Muscle layer of duodenum (tissue), 2 donors: ENCODE measurements around the gene SRMS.
A peak's percentile ranks its signal among the peaks of the same experiment; 100 is the strongest.

ENCODE experiments used
- H3K27ac ChIP-seq: one replicate; pipeline ENCODE4 v1.7.0; 2013; ENCODE audit warnings: mild to moderate bottlenecking, low read length
- H3K27me3 ChIP-seq: one replicate; pipeline ENCODE4 v1.7.0; 2013; ENCODE audit warnings: low read depth, mild to moderate bottlenecking, control low read depth, low read length
- H3K36me3 ChIP-seq, 2 donors: one replicate each; pipeline ENCODE4 v1.7.0; 2013; ENCODE audit warnings: low read length in 2 of 2, control low read depth in 1 of 2, mild to moderate bottlenecking in 1 of 2; ENCODE audit not compliant: insufficient read depth in 2 of 2, control insufficient read depth in 1 of 2
- H3K4me1 ChIP-seq, 2 donors: one replicate each; pipeline ENCODE4 v1.7.0; 2013; ENCODE audit warnings: low read length in 2 of 2, mild to moderate bottlenecking in 2 of 2, control low read depth in 1 of 2, moderate library complexity in 1 of 2; ENCODE audit not compliant: insufficient read depth in 2 of 2, control insufficient read depth in 1 of 2
- H3K4me3 ChIP-seq, 2 donors: one replicate each; pipeline ENCODE4 v1.7.0; 2013; ENCODE audit warnings: low read length in 2 of 2, low read depth in 1 of 2, mild to moderate bottlenecking in 1 of 2
- H3K9me3 ChIP-seq, 2 donors: one replicate each; pipeline ENCODE4 v1.7.0; 2013; ENCODE audit warnings: low read length in 2 of 2, control low read depth in 1 of 2, mild to moderate bottlenecking in 1 of 2; ENCODE audit not compliant: control insufficient read depth in 1 of 2
- donor health status: healthy.

SRMS gene

DNA sequence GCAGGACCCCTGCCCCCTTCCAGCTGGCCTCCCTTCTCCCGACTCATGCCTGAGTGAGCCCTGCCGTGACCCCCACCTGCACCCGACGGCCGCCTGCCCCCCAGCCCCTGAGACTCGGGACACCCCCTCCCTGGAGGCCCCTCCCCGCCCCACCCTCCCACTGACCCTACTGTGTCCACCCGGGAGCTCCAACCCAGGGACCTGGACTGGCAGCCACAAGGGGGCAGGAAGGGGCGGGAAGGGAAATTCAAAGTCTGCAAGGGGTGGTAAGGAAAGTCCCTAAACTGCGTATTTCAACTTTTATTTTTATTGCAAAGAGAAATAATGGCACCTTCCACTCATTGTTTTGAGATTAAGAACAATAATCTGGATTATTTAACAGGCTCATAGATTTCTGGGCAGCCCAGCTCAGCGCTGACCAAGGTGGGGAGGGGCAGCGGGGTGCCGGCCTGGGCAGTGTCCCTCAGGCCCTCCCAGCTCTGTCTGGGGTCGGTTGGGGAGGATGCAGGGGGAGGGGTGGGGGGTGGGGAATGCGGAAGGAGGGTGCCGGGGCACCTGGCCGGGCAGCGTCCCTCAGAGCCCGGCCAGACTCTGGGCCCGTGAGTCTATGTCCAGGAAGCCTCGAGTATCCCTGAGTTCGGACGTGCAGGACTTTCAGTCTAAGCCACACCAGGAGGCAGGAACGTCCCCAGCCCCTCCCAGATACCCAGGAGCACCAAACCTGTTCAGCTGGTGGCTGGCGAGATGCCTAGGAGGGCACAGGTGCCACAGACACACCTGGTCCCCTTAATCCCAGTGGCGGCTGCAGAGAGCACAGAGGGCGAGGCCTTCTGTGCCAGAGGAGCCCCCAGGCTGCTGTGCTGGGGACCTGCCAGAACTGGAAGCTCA is 9.1 kb downstream of the SRMS start:
- Histone ChIP-seq H3K4me1 (peaks cover 0 to 10% of the 10 kb centered on the region in 2 donors), H3K9me3 (no peaks in the 10 kb centered on the region), H3K4me3 (peak overlapping the region in 1 of 2 donors; percentile 6), H3K36me3 (no peaks in the 10 kb centered on the region), H3K27me3 (no peaks in the 10 kb centered on the region), H3K27ac (no peak overlapping the region)

DNA sequence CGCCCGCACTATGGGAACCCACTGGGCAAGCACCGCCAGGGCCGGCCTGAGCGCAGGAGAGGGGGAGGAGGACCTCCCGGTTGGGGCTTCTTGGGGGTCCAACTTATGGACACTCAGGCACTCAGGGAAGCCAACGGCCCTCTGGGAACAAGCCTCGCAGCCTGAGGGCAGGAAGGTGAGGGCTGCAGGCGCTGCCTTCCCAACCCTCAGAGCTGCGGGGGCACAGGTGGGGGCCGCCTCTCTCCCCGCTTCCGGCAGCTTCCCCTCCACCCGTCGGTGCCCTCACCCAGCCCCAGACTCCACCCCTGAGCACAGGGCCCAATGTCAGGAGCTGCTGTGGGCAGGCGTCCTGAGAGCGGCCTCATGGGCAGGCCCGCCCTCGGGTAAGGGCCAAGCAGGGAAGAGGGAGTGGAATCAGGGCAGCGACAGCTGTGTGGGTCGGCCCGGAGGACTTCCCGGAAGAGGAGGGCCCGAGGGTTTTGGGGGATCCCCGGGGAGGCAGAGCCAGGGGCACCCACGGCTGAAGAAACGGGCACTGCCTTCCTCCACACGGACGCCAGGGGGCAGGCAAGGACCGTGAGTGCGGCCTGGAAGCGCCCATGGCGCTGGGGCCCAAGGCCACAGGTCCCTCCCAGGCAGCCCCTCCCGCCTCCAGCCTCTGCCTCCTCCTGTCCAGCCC is 9.9 kb downstream of the SRMS start:
- H3K27ac ChIP-seq: peak overlapping the region; percentile 45
- peak overlapping the region in 1 of 2 donors; percentile 6 for H3K4me3 ChIP-seq
- H3K4me1 ChIP-seq: peaks cover 0 to 10% of the 10 kb centered on the region in 2 donors
- no peaks in the 10 kb centered on the region for H3K9me3 ChIP-seq
- no peaks in the 10 kb centered on the region for H3K36me3 ChIP-seq
- H3K27me3 ChIP-seq: no peaks in the 10 kb centered on the region

DNA sequence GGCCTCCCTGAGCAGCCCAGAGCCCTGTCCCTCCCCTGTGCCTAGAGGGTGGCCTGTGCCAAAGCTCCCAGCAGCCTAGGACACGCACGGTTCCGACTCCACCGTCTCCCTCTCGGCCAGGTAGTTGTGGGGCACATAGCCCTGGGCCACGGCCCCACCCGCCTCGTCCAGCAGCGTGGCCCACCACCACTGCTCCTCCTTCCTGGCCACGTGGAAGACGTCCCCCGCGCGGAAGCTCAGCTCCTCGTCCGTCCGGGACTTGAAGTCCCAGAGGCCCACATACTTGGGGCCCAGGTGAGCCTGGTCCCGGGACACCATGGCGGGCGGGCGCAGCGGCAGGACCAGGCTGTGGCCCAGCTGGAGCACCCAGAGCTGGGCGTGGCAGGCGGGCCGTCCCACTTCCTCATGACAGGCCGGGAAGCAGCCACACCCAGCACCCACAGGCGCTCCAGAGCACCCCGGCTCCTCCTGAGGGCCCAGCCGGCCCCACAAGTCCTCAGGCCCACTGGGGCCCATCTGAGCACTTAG is 10.5 kb downstream of the SRMS start, which contains the start of gene PTK6:
Gene PTK6, minus strand, starts transcription at position 380 of the 528 bp plus-strand sequence. Its CDS starts 62 bp downstream, at position 318.
- no peaks in the 10 kb centered on the region for H3K9me3 ChIP-seq
- H3K4me1 ChIP-seq: peaks cover 0 to 10% of the 10 kb centered on the region in 2 donors
- no peaks in the 10 kb centered on the region for H3K27me3 ChIP-seq
- H3K36me3 ChIP-seq: no peaks in the 10 kb centered on the region
- peak within 1 kb of the TSS; percentile 45 for H3K27ac ChIP-seq
- peak within 1 kb of the TSS; percentile 6 to 26 for H3K4me3 ChIP-seq

DNA sequence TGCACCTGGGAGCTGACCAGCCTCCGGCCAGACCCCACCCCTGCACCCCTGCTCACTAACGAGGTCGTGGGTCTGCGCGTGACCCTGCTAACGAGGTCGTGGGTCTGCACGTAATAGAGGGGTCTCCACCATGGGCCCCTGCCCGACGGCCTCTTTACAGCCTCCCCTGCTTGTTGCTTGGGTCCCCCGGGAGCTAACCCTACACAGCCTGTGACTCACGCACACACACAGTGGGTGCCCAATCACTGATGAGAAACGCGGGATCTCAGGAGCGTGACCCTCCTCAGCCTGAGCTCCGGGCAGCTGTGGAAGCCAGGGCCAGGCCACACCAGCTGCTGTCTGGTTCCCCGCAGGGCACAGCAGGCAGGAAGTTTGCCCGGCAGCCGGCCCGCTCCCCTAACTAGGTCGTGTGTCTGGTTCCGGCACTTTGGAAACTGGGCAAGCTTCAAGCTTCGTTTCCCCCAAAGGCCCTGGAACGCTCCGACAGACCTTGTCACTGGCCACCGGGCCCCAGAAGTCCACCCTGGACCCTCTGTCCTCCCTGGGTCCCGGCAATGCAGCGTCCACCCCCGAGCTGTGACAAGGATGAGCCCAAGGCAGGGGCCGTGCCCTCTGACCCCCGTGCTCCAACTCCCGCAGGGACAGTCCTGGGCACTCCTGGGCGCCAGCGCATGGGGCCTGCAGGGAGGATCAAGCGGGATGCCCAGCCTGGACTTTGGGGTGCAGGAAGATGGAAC is 11.1 kb downstream of the SRMS start:
- peak overlapping the region in 1 of 2 donors; percentile 26 for H3K4me3 ChIP-seq
- peaks cover 0 to 10% of the 10 kb centered on the region in 2 donors for H3K4me1 ChIP-seq
- no peak overlapping the region for H3K27ac ChIP-seq
- H3K27me3 ChIP-seq: no peaks in the 10 kb centered on the region
- H3K36me3 ChIP-seq: no peaks in the 10 kb centered on the region
- H3K9me3 ChIP-seq: no peaks in the 10 kb centered on the region

DNA sequence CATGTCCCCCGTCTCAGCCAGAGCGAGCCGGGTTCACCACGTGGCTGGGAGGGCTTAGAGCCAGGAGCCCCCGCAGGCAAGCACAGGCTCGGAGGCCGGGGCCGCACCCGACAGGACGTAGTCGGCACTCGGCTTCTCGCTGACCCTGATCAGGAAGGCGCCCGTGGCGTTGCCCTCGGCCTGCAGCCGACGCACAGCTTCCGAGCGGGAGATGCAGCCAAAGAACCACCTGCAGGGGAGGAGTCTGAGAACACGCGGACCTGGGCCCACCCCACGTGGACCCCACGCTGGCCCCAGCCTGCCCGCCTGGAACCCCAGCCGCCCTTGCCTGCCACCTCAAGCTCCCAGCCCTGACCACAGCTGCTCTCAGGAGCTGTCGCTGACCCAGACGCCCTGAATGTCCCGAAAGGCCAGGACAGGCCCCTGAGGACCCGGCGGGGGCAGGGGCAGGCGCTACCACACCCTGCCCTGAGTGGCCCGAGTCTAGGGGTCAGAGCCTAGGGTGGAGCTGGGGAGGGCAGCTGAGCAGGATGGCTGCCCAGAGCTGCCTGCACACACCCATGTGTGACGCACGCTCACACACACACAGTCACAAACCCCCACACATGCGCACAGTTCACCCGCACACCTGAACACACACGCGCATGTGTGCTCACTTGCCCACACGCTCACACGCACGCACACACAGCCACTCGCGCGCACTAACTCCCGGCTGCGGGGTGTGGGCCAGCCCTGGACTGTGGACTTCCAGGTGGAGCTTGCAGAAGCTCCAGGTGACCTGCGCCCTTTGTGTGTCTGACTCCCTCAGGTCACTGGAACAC is 12.5 kb downstream of the SRMS start:
- Histone ChIP-seq H3K27me3 (no peaks in the 10 kb centered on the region), H3K27ac (no peak overlapping the region), H3K4me3 (no peak overlapping the region), H3K9me3 (no peaks in the 10 kb centered on the region), H3K36me3 (no peaks in the 10 kb centered on the region), H3K4me1 (peaks cover 0 to 10% of the 10 kb centered on the region in 2 donors)

DNA sequence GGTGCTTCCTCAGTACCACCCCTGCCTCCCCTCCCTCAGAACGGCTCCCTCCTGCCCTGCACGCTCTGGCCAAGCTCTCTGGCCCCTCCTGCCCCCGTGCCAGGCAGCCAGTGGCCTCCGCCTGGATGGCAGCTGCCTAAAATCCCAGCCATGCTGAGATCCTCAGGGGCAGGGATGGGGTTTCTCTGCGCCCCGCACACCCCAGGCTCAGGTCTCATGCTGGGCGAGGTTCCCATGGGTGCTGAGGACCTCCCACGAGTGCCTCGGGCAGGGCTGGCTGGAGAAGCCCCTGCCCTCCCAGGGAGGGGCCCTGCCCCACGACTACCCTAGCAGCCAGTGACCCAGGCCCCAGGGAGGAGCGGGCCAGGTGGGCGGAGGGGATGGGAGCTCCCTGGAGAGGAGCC is 13.1 kb downstream of the SRMS start:
- Histone ChIP-seq H3K4me3 (no peak overlapping the region), H3K36me3 (no peaks in the 10 kb centered on the region), H3K9me3 (no peaks in the 10 kb centered on the region), H3K27ac (no peak overlapping the region), H3K4me1 (peaks cover 0 to 10% of the 10 kb centered on the region in 2 donors), H3K27me3 (no peaks in the 10 kb centered on the region)

DNA sequence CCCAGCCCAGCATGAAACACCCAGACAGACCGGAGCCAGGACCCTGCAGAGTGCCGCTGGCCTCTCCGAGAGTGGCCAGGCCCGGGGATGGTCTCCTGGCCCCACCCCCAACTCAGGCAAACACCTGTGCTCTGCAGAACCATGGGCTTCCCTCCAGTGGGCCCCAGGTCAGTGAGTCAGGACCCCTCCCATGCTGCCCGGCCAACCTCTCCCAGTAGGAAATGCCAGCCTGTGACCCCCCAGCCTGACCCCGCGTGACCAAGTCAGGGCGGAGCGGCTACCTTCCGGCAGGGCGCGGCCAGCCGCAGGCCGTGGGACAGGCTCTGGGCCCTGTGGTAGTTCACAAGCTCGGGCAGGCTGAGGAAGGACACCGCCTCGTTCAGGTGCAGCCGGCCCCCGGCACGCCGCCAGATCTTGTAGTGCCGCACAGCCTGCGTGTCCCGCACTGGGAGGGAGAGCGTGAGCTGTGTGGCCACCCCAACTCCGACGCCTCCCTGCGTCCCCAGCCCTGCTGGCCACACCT is 13.6 kb downstream of the SRMS start:
- H3K27ac ChIP-seq: no peak overlapping the region
- H3K4me3 ChIP-seq: no peak overlapping the region
- peaks cover 0 to 10% of the 10 kb centered on the region in 2 donors for H3K4me1 ChIP-seq
- H3K36me3 ChIP-seq: no peaks in the 10 kb centered on the region
- no peaks in the 10 kb centered on the region for H3K27me3 ChIP-seq
- H3K9me3 ChIP-seq: no peaks in the 10 kb centered on the region

DNA sequence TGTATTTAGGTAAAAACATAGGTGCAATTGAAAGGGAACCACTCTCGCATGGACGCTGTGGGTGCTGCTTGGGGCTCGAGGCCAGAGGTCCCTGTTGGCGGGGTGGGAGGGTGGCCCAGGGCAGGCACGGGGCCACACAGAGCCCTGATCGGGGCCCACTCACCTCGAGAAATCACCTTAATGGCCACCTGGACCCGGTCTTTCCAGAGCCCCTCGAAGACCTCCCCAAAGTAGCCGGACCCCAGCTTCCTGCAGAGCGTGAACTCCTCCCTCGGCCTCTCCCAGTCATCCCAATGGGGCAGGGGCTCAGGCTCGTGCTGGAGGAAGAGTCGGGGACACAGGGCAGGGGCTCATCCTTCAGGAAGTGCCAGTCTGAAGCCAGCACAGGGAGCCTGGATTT is 14.2 kb downstream of the SRMS start:
- Histone ChIP-seq H3K4me3 (no peak overlapping the region), H3K4me1 (peaks cover 0 to 10% of the 10 kb centered on the region in 2 donors), H3K9me3 (no peaks in the 10 kb centered on the region), H3K27me3 (no peaks in the 10 kb centered on the region), H3K27ac (no peak overlapping the region), H3K36me3 (no peaks in the 10 kb centered on the region)

DNA sequence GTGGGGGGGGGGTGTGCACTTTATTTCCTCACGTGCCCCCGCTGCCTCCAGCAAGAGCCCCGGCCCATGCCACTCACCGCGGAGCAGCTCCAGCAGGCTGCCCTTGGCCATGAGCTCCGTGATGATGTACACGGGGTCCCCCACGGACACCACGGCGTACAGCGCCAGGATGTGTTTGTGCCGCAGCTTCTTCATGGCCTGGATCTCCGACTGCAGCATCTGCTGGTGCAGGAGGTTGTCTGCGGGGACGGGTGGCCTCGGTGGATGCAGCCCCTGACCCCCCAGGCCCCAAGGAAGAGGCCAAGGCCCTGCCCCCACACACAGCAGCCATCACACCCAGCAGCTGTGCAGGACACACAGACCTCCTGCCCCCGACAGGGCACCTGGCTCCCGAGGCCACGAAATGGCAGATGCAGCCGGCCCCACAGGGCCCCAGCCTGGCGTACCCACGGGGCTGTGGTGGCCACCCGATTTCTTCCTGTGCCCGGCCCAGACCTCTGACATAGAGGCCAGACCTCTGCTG is 15.0 kb downstream of the SRMS start:
- no peak overlapping the region for H3K27ac ChIP-seq
- peaks cover 0 to 4% of the 10 kb centered on the region in 2 donors for H3K4me1 ChIP-seq
- no peaks in the 10 kb centered on the region for H3K27me3 ChIP-seq
- no peak overlapping the region for H3K4me3 ChIP-seq
- H3K9me3 ChIP-seq: no peaks in the 10 kb centered on the region
- H3K36me3 ChIP-seq: no peaks in the 10 kb centered on the region
